Measurements from ENCODE around the gene FAM177A1.
"Not testable (repeated sequence)": the region's sequence is repeated elsewhere in the genome, so short reads cannot be mapped to it uniquely, and the experiment has no call there.

FAM177A1 gene

GRCh38 chr14:35032562-35032961, 13.5 kb upstream of the FAM177A1 start:
- no peak for DNase-seq (ENCODE audit: low spot score)
- H3K9ac ChIP-seq (ENCODE audit: low read depth, low read length, poor library complexity) = no peak overlapping the region
- H3K4ac ChIP-seq (ENCODE audit: low read length) = no peak overlapping the region
- no CpG with 5 or more reads among the region's 2 CpGs for WGBS, 2 donors (ENCODE audit: extremely low coverage in 2 of 2, insufficient read length in 2 of 2, insufficient replicate concordance in 1 of 2)
- H2BK12ac ChIP-seq (ENCODE audit: low read length) = no peak overlapping the region
- H3K18ac ChIP-seq (ENCODE audit: low read length) = no peak overlapping the region
- H3K4me3 ChIP-seq (ENCODE audit: low read length in 2 of 2) = no peak overlapping the region
- H3K27me3 ChIP-seq (ENCODE audit: control insufficient read depth in 3 of 3, insufficient read depth in 3 of 3, low read depth in 1 of 3, low read length in 3 of 3) = no peaks in the 10 kb centered on the region
- no peak overlapping the region for H3K27ac ChIP-seq (replicated peaks; ENCODE audit: low read length)
- no peak overlapping the region for H2BK120ac ChIP-seq (ENCODE audit: low read depth, low read length)
- no peaks in the 10 kb centered on the region for H3K79me1 ChIP-seq (ENCODE audit: low read depth, low read length)
- no peaks in the 10 kb centered on the region for H3K4me1 ChIP-seq (ENCODE audit: control insufficient read depth in 2 of 2, insufficient read depth in 1 of 2, low read depth in 1 of 2, low read length in 2 of 2)
- no peak overlapping the region for H2AK5ac ChIP-seq (ENCODE audit: low read depth, low read length)
- peaks cover 2 to 8% of the 10 kb centered on the region in 2 donors for H3K9me3 ChIP-seq (replicated peaks in 1 of 2; ENCODE audit: control insufficient read depth in 2 of 2, insufficient read depth in 1 of 2, low read depth in 1 of 2, low read length in 2 of 2)
- H2BK5ac ChIP-seq (ENCODE audit: low read length) = no peak overlapping the region
- H4K91ac ChIP-seq (ENCODE audit: low read depth, low read length, poor library complexity) = no peak overlapping the region
- no peak overlapping the region for H3K4me2 ChIP-seq (ENCODE audit: insufficient read depth, low read length, poor library complexity, severe bottlenecking)
- no peak overlapping the region for H2BK15ac ChIP-seq (ENCODE audit: low read length)
- no peak overlapping the region for H3K23ac ChIP-seq (ENCODE audit: low read depth, low read length, poor library complexity)
- no peak overlapping the region for H3K14ac ChIP-seq (ENCODE audit: low read length)
- H4K8ac ChIP-seq (ENCODE audit: low read depth, low read length) = no peak overlapping the region
- H2AFZ ChIP-seq (ENCODE audit: low read length) = no peak overlapping the region
- peaks cover 8 to 54% of the 10 kb centered on the region in 2 donors for H3K36me3 ChIP-seq (replicated peaks in 1 of 2; ENCODE audit: control insufficient read depth in 2 of 2, insufficient read depth in 2 of 2, low read length in 2 of 2)

GRCh38 chr14:35034440-35034833, 11.6 kb upstream of the FAM177A1 start:
- Histone ChIP-seq H2AK5ac (ENCODE audit: low read depth, low read length) (no peak overlapping the region), H4K91ac (ENCODE audit: low read depth, low read length, poor library complexity) (no peak overlapping the region), H3K36me3 (replicated peaks in 1 of 2; ENCODE audit: control insufficient read depth in 2 of 2, insufficient read depth in 2 of 2, low read length in 2 of 2) (peaks cover 5 to 35% of the 10 kb centered on the region in 2 donors), H2BK12ac (ENCODE audit: low read length) (no peak overlapping the region), H3K18ac (ENCODE audit: low read length) (no peak overlapping the region), H2BK15ac (ENCODE audit: low read length) (no peak overlapping the region), H4K8ac (ENCODE audit: low read depth, low read length) (no peak overlapping the region), H2AFZ (ENCODE audit: low read length) (no peak overlapping the region), H3K27me3 (ENCODE audit: control insufficient read depth in 3 of 3, insufficient read depth in 3 of 3, low read depth in 1 of 3, low read length in 3 of 3) (no peaks in the 10 kb centered on the region), H2BK5ac (ENCODE audit: low read length) (no peak overlapping the region), H3K9me3 (replicated peaks in 1 of 2; ENCODE audit: control insufficient read depth in 2 of 2, insufficient read depth in 1 of 2, low read depth in 1 of 2, low read length in 2 of 2) (peaks cover 2 to 8% of the 10 kb centered on the region in 2 donors), H3K9ac (ENCODE audit: low read depth, low read length, poor library complexity) (no peak overlapping the region), H3K14ac (ENCODE audit: low read length) (no peak overlapping the region), H3K4me3 (ENCODE audit: low read length in 2 of 2) (no peak overlapping the region), H3K4me2 (ENCODE audit: insufficient read depth, low read length, poor library complexity, severe bottlenecking) (no peak overlapping the region), H3K4ac (ENCODE audit: low read length) (no peak overlapping the region), H3K79me1 (ENCODE audit: low read depth, low read length) (no peaks in the 10 kb centered on the region), H2BK120ac (ENCODE audit: low read depth, low read length) (no peak overlapping the region), H3K27ac (replicated peaks; ENCODE audit: low read length) (no peak overlapping the region), H3K4me1 (ENCODE audit: control insufficient read depth in 2 of 2, insufficient read depth in 1 of 2, low read depth in 1 of 2, low read length in 2 of 2) (no peaks in the 10 kb centered on the region), H3K23ac (ENCODE audit: low read depth, low read length, poor library complexity) (no peak overlapping the region)
- no peak for DNase-seq (ENCODE audit: low spot score)
- no CpG with 5 or more reads among the region's 5 CpGs for WGBS, 2 donors (ENCODE audit: extremely low coverage in 2 of 2, insufficient read length in 2 of 2, insufficient replicate concordance in 1 of 2)

- not testable (repeated sequence) for DNase-seq (ENCODE audit: low spot score); H3K4me1 ChIP-seq (ENCODE audit: control insufficient read depth in 2 of 2, insufficient read depth in 1 of 2, low read depth in 1 of 2, low read length in 2 of 2); H4K91ac ChIP-seq (ENCODE audit: low read depth, low read length, poor library complexity); H3K23ac ChIP-seq (ENCODE audit: low read depth, low read length, poor library complexity); H4K8ac ChIP-seq (ENCODE audit: low read depth, low read length); H3K27me3 ChIP-seq (ENCODE audit: control insufficient read depth in 3 of 3, insufficient read depth in 3 of 3, low read depth in 1 of 3, low read length in 3 of 3); H2BK15ac ChIP-seq (ENCODE audit: low read length); H3K4me2 ChIP-seq (ENCODE audit: insufficient read depth, low read length, poor library complexity, severe bottlenecking); H2AK5ac ChIP-seq (ENCODE audit: low read depth, low read length); H3K14ac ChIP-seq (ENCODE audit: low read length); H3K9me3 ChIP-seq (replicated peaks in 1 of 2; ENCODE audit: control insufficient read depth in 2 of 2, insufficient read depth in 1 of 2, low read depth in 1 of 2, low read length in 2 of 2); H2BK5ac ChIP-seq (ENCODE audit: low read length); H3K4ac ChIP-seq (ENCODE audit: low read length); H2AFZ ChIP-seq (ENCODE audit: low read length); H3K18ac ChIP-seq (ENCODE audit: low read length); H3K9ac ChIP-seq (ENCODE audit: low read depth, low read length, poor library complexity); H2BK12ac ChIP-seq (ENCODE audit: low read length); H3K4me3 ChIP-seq (ENCODE audit: low read length in 2 of 2); H2BK120ac ChIP-seq (ENCODE audit: low read depth, low read length); H3K27ac ChIP-seq (replicated peaks; ENCODE audit: low read length); H3K79me1 ChIP-seq (ENCODE audit: low read depth, low read length)
- H3K36me3 ChIP-seq (replicated peaks in 1 of 2; ENCODE audit: control insufficient read depth in 2 of 2, insufficient read depth in 2 of 2, low read length in 2 of 2) = peaks cover 2 to 33% of the 10 kb centered on the region in 2 donors
- no CpG with 5 or more reads among the region's 5 CpGs for WGBS, 2 donors (ENCODE audit: extremely low coverage in 2 of 2, insufficient read length in 2 of 2, insufficient replicate concordance in 1 of 2)
Observed at GRCh38 chr14:35034944-35035554, 11.0 kb upstream of the FAM177A1 start.

GRCh38 chr14:35038312-35038711, 7.8 kb upstream of the FAM177A1 start:
- H3K27me3 ChIP-seq (ENCODE audit: control insufficient read depth in 3 of 3, insufficient read depth in 3 of 3, low read depth in 1 of 3, low read length in 3 of 3); H3K36me3 ChIP-seq (replicated peaks in 1 of 2; ENCODE audit: control insufficient read depth in 2 of 2, insufficient read depth in 2 of 2, low read length in 2 of 2); H2AFZ ChIP-seq (ENCODE audit: low read length); H3K23ac ChIP-seq (ENCODE audit: low read depth, low read length, poor library complexity); DNase-seq (ENCODE audit: low spot score); H3K9ac ChIP-seq (ENCODE audit: low read depth, low read length, poor library complexity); H2AK5ac ChIP-seq (ENCODE audit: low read depth, low read length); H2BK120ac ChIP-seq (ENCODE audit: low read depth, low read length); H4K8ac ChIP-seq (ENCODE audit: low read depth, low read length); H4K91ac ChIP-seq (ENCODE audit: low read depth, low read length, poor library complexity); H3K9me3 ChIP-seq (replicated peaks in 1 of 2; ENCODE audit: control insufficient read depth in 2 of 2, insufficient read depth in 1 of 2, low read depth in 1 of 2, low read length in 2 of 2); H3K4me3 ChIP-seq (ENCODE audit: low read length in 2 of 2); H2BK12ac ChIP-seq (ENCODE audit: low read length); H2BK15ac ChIP-seq (ENCODE audit: low read length); H3K18ac ChIP-seq (ENCODE audit: low read length); H3K4me1 ChIP-seq (ENCODE audit: control insufficient read depth in 2 of 2, insufficient read depth in 1 of 2, low read depth in 1 of 2, low read length in 2 of 2); H3K4ac ChIP-seq (ENCODE audit: low read length); H3K14ac ChIP-seq (ENCODE audit: low read length); H3K27ac ChIP-seq (replicated peaks; ENCODE audit: low read length); H3K79me1 ChIP-seq (ENCODE audit: low read depth, low read length); H2BK5ac ChIP-seq (ENCODE audit: low read length); H3K4me2 ChIP-seq (ENCODE audit: insufficient read depth, low read length, poor library complexity, severe bottlenecking): not testable (repeated sequence)
- no CpG with 5 or more reads among the region's 17 CpGs for WGBS, 2 donors (ENCODE audit: extremely low coverage in 2 of 2, insufficient read length in 2 of 2, insufficient replicate concordance in 1 of 2)
